ENCODE data around the gene HCFC1.

HCFC1 gene

GRCh38 chrX:153910446-153910845 lies 61.2 kb downstream of the HCFC1 start:
- TF ChIP-seq CTCF (IDR thresholded peaks at IDR 0.05; ENCODE audit: control insufficient read depth, insufficient read depth, low read depth, low read length, missing control alignments): no peak
- H3K4me3 ChIP-seq (ENCODE audit: control insufficient read depth, low read depth, low read length): no peak overlapping the region
- DNase-seq (ENCODE audit: low read depth): no peak

GRCh38 chrX:153909980-153910360 lies 61.6 kb downstream of the HCFC1 start:
- no peak for TF ChIP-seq CTCF (IDR thresholded peaks at IDR 0.05; ENCODE audit: control insufficient read depth, insufficient read depth, low read depth, low read length, missing control alignments)
- no peak for DNase-seq (ENCODE audit: low read depth)
- H3K4me3 ChIP-seq (ENCODE audit: control insufficient read depth, low read depth, low read length): no peak overlapping the region

- no peak for TF ChIP-seq CTCF (IDR thresholded peaks at IDR 0.05; ENCODE audit: control insufficient read depth, insufficient read depth, low read depth, low read length, missing control alignments)
- DNase-seq (ENCODE audit: low read depth): no peak
- H3K4me3 ChIP-seq (ENCODE audit: control insufficient read depth, low read depth, low read length): no peak overlapping the region
Measured at GRCh38 chrX:153909024-153909979, 62.3 kb downstream of the HCFC1 start.

GRCh38 chrX:153908219-153908860 lies 63.3 kb downstream of the HCFC1 start:
- no peak for TF ChIP-seq CTCF (IDR thresholded peaks at IDR 0.05; ENCODE audit: control insufficient read depth, insufficient read depth, low read depth, low read length, missing control alignments)
- no peak for DNase-seq (ENCODE audit: low read depth)

GRCh38 chrX:153907456-153907855 lies 64.2 kb downstream of the HCFC1 start:
- TF ChIP-seq CTCF (IDR thresholded peaks at IDR 0.05; ENCODE audit: control insufficient read depth, insufficient read depth, low read depth, low read length, missing control alignments): no peak

More at GRCh38 chrX:153908219-153908860, 63.3 kb downstream of the HCFC1 start:
- H3K4me3 ChIP-seq (ENCODE audit: control insufficient read depth, low read depth, low read length): no peak overlapping the region

GRCh38 chrX:153906126-153906917 lies 65.3 kb downstream of the HCFC1 start:
- no peak for DNase-seq (ENCODE audit: low read depth)
- TF ChIP-seq CTCF (IDR thresholded peaks at IDR 0.05; ENCODE audit: control insufficient read depth, insufficient read depth, low read depth, low read length, missing control alignments): no peak
- no peak overlapping the region for H3K4me3 ChIP-seq (ENCODE audit: control insufficient read depth, low read depth, low read length)

More at GRCh38 chrX:153907456-153907855, 64.2 kb downstream of the HCFC1 start:
- no peak for DNase-seq (ENCODE audit: low read depth)
- no peak overlapping the region for H3K4me3 ChIP-seq (ENCODE audit: control insufficient read depth, low read depth, low read length)

All from AG09309 (cell line).